ENCODE data around the gene ISOC1. TPM values are rescaled to one million over a fixed set of nuclear protein-coding genes. Genes with fewer than 3 reads are reported as not detected.
A peak's percentile ranks its signal among the peaks of the same experiment; 100 is the strongest.

Gene ISOC1
- 10 to 100 TPM; 28.2 to 30.6 TPM for total RNA-seq
- long read RNA-seq, transcript ISOC1-201 (5 exons, 1,940 nt): major isoform, 125 of 132 reads
- long read RNA-seq, partial matches to known transcripts: 3 of 132 reads
- long read RNA-seq, other reads (novel, unspliced or antisense): 4 of 132 reads

- intact Hi-C loops (cut with DNase I, micrococcal nuclease): no loop called here
- DNase-seq: peak; percentile 92 to 95
- ATAC-seq: peak; percentile 94
These were observed at the start of gene ISOC1 for GRCh38 chr5:129094087-129094923. ISOC1 (plus strand) TSS chr5:129094749; CDS start chr5:129094767, 18 bp downstream.

DNA sequence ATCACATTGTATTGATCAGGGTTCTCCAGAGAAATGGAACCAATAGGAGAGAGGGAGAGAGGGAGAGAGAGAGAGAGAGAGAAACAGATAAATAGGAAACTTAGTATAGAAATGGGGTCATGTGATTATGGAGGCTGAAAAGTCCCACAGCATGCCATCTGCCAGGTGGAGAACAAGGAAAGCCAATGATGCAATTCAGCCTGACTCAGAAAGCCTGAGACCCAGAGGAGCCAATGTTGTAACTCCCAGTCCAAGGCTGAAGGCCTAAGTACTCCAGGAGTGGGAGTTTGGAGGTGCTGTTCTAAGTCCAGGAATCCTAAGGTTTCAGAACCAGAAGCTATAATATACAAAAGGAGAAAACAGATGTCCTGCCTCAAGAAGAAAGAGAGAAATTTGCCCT, 48.4 kb upstream of the ISOC1 start:
- no peak for ATAC-seq
- DNase-seq: no peak
- intact Hi-C loops (cut with DNase I, micrococcal nuclease): no loop called here

DNA sequence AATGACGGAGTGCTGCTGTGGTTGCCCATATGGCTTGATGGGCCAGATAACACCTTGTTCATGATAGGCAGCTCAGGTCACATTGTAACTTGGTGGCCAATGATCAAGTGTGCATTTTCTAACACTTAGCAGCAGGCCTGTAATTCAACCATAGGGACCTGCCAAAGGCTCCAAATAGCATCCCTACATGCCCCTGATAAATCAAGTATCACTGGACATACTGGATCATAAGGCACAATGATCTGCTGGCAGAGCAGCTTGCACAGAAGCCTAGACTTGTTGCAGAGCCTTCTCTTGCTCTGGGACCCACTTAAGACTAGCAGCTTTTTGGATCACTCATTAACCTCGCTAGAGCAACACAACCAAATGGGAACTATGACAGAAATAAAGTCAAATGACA, 46.0 kb upstream of the ISOC1 start:
- ATAC-seq (no peak), DNase-seq (no peak)
- intact Hi-C loops (cut with DNase I, micrococcal nuclease): no loop called here

GRCh38 chr5:129049126-129049799, 45.3 kb upstream of the ISOC1 start:
- intact Hi-C loops (cut with DNase I, micrococcal nuclease): no loop called here
- no peak for DNase-seq
- no peak for ATAC-seq

- no peak for DNase-seq
- no peak for ATAC-seq
- intact Hi-C loops (cut with DNase I, micrococcal nuclease): no loop called here
These were observed 43.3 kb upstream of the ISOC1 start for GRCh38 chr5:129051283-129051682.

DNA sequence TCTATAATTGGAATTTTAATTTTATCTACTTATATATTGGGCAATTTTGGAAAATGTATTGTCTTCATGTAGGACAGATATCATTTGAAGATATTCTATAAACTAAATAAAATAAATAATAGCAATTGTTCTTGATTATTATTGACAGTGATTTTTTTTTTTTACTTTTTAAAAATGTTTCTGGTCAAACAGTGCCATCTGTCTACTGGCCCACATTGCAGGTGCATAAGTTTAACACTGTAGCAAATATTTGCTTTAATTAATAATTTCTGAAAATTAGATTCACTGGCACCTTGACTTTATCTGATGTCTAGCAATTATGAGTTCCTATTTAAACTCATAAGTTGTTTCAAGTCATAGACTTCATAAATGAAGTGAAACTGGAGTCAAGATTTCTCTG, 41.1 kb upstream of the ISOC1 start:
- ATAC-seq: no peak
- intact Hi-C loops (cut with DNase I, micrococcal nuclease): no loop called here
- DNase-seq: no peak

GRCh38 chr5:129057329-129057728, 37.2 kb upstream of the ISOC1 start:
- ATAC-seq (no peak), DNase-seq (no peak)
- intact Hi-C loops (cut with DNase I, micrococcal nuclease): no loop called here

- DNase-seq (no peak), ATAC-seq (no peak)
- intact Hi-C loops (cut with DNase I, micrococcal nuclease): no loop called here
These were observed 32.7 kb upstream of the ISOC1 start for GRCh38 chr5:129061849-129062248.

- DNase-seq (no peak), ATAC-seq (no peak)
- intact Hi-C loops (cut with DNase I, micrococcal nuclease): no loop called here
These were observed 31.0 kb upstream of the ISOC1 start for GRCh38 chr5:129063483-129064113.

DNA sequence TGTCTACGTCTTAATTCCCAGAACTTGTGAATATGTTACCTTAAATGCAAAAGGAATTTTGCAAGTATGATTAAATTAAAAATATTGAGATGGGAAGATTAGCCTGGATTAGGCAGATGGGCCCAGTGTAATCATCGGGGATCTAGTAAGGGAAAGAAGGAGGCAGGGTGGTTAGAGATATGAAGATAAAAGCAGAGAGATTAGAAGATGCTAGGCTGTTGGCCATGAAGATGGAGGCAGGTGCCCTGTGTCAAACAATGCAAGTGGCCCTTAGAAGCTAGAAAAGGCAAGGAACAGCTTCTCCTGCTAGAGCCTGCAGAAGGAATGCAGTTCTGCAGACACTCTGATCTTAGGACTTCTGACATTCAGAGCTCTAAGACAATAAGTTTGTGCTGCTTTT, 28.8 kb upstream of the ISOC1 start:
- no peak for DNase-seq
- intact Hi-C loops (cut with DNase I, micrococcal nuclease): no loop called here
- ATAC-seq: no peak

DNA sequence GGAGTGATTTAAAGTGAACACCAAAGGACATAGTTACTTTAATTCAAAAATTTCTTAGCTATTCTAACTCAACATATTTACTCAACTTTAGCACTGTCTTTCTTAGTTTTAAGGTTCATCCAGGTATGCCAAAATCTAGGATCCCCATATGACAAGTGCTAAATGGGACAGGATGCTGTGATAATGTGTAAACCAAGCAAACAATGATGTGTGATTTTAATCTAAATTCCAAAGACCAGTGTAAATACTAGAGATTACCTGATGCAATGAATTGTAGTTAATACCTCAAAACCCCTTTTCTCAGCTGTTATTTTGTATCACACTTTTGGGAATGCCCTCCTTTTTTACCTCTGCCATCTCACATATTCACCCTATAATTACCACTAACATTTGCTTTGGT, 26.8 kb upstream of the ISOC1 start:
- DNase-seq (no peak), ATAC-seq (no peak)
- intact Hi-C loops (cut with DNase I, micrococcal nuclease): no loop called here

- intact Hi-C loops (cut with DNase I, micrococcal nuclease): no loop called here
- ATAC-seq: no peak
- DNase-seq: no peak
These were observed 25.3 kb upstream of the ISOC1 start for GRCh38 chr5:129069292-129069691.

GRCh38 chr5:129073111-129073510, 21.4 kb upstream of the ISOC1 start:
- ATAC-seq (no peak), DNase-seq (no peak)
- intact Hi-C loops (cut with DNase I, micrococcal nuclease): no loop called here

DNA sequence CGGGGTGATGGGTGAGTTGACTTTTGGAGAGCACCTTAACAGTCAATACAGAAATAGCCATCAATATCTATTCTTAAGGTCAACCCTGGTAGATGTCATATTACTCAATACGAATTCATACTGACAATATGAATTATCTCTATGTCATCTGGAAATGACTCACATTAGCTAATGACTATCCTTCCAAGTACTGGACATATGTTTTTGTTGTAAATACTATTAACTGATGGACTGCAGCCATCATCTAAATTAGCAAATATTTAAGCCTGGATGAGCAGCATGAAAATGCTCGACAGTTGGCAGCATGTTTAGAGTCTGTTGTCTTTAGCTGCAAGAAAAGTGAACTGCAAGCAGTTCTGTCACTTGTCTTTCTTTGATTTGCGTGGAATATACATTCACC, 19.6 kb upstream of the ISOC1 start:
- no peak for DNase-seq
- intact Hi-C loops (cut with DNase I, micrococcal nuclease): no loop called here
- no peak for ATAC-seq

- no peak for DNase-seq
- no peak for ATAC-seq
- intact Hi-C loops (cut with DNase I, micrococcal nuclease): no loop called here
These were observed 17.0 kb upstream of the ISOC1 start for GRCh38 chr5:129077433-129078075.

DNA sequence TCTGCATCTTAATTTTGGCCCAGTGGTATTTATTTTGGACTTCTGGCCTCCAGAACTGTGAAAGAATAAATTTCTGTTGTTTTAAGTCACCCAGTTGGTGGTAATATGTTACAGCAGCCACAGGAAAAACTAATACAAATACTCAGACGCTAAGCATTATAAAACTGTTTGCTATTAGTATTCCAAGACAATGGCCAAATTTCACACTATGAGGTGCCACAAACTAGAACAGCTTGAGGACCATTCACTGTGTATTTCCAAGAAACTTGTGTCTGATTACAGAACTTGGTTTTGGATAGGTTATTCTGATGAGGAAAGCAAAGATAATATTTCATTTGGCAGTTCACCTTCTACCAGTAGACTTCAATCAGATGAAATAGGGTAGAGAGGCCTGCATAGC, 16.3 kb upstream of the ISOC1 start:
- DNase-seq (no peak), ATAC-seq (no peak)
- intact Hi-C loops (cut with DNase I, micrococcal nuclease): no loop called here

GRCh38 chr5:129078660-129079059, 15.9 kb upstream of the ISOC1 start:
- intact Hi-C loops (cut with DNase I, micrococcal nuclease): no loop called here
- no peak for ATAC-seq
- DNase-seq: no peak

GRCh38 chr5:129079496-129079895, 15.1 kb upstream of the ISOC1 start:
- ATAC-seq (no peak), DNase-seq (no peak)
- intact Hi-C loops (cut with DNase I, micrococcal nuclease): no loop called here

DNA sequence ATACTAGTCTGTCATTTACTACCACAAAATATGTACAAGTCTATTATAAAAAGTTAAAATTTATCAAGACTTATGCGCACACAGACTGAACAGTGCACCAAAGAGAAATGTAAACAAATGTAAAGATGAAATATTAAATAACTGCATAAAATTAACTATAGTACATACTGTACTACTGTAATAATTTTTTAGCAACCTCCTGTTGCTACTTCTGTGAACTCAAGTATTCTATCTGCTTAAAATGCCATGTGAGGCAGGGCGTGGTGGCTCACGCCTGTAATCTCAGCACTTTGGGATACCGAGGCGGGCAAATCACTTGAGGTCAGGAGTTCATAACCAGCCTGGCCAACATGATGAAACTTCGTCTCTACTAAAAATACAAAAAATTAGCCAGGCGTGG, 13.8 kb upstream of the ISOC1 start:
- intact Hi-C loops (cut with DNase I, micrococcal nuclease): no loop called here
- ATAC-seq (no peak), DNase-seq (no peak)

All from left colon (tissue), 2 donors.